GM10266 (cell line): Measurements from ENCODE around the gene C22orf31.
"Not testable (repeated sequence)": the region's sequence is repeated elsewhere in the genome, so short reads cannot be mapped to it uniquely, and the experiment has no call there.

Source experiments
- DNase-seq: peaks from one replicate; pipeline ENCODE4 v3.0.0; 2012; ENCODE audit errors: extremely low spot score
- TF ChIP-seq, protein P1 (sequence below): IDR thresholded peaks from 2 replicates; pipeline ENCODE4 v1.5.1; 2012; ENCODE audit warnings: mild to moderate bottlenecking, low read depth; ENCODE audit not compliant: control insufficient read depth, insufficient read depth; ENCODE audit errors: missing control alignments

The C22orf31 gene

DNA sequence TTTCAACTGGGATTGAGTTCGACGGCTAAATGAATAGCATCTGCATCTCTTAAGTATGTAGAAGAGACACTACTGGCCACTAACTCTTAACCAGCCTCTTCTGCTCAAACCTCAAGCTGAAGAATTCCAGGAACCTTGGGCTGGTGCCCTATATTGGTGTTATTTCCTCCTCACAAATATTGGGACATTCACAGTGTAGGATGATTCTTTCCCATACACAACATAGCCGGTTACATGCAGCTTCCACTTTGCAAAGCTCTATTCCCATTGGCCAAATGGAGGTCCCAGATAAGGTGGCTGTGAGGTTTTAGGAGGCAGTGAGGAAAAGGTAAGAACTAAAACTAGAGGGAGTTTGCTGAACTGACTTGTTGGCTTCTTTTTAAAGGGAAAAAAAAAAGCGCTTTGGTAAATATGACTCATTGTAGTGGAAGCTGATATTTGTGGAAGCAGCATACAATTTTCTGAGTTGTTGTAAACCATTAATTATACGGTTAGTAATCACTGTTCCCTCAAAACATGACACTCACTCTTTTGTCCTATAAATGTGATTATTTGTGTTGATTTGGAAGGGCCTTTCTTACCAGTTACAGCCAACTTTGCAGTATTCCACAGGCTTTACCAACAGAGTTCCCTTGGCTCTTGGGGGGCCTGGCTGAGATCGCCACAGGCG is 17.6 kb downstream of the C22orf31 start:
- TF ChIP-seq, protein P1, sequence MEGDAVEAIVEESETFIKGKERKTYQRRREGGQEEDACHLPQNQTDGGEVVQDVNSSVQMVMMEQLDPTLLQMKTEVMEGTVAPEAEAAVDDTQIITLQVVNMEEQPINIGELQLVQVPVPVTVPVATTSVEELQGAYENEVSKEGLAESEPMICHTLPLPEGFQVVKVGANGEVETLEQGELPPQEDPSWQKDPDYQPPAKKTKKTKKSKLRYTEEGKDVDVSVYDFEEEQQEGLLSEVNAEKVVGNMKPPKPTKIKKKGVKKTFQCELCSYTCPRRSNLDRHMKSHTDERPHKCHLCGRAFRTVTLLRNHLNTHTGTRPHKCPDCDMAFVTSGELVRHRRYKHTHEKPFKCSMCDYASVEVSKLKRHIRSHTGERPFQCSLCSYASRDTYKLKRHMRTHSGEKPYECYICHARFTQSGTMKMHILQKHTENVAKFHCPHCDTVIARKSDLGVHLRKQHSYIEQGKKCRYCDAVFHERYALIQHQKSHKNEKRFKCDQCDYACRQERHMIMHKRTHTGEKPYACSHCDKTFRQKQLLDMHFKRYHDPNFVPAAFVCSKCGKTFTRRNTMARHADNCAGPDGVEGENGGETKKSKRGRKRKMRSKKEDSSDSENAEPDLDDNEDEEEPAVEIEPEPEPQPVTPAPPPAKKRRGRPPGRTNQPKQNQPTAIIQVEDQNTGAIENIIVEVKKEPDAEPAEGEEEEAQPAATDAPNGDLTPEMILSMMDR, result no peak
- DNase-seq, result no peak

- TF ChIP-seq, protein P1, result no peak
- DNase-seq, result no peak
Observed at GRCh38 chr22:29041408-29041807, 20.2 kb downstream of the C22orf31 start.

DNA sequence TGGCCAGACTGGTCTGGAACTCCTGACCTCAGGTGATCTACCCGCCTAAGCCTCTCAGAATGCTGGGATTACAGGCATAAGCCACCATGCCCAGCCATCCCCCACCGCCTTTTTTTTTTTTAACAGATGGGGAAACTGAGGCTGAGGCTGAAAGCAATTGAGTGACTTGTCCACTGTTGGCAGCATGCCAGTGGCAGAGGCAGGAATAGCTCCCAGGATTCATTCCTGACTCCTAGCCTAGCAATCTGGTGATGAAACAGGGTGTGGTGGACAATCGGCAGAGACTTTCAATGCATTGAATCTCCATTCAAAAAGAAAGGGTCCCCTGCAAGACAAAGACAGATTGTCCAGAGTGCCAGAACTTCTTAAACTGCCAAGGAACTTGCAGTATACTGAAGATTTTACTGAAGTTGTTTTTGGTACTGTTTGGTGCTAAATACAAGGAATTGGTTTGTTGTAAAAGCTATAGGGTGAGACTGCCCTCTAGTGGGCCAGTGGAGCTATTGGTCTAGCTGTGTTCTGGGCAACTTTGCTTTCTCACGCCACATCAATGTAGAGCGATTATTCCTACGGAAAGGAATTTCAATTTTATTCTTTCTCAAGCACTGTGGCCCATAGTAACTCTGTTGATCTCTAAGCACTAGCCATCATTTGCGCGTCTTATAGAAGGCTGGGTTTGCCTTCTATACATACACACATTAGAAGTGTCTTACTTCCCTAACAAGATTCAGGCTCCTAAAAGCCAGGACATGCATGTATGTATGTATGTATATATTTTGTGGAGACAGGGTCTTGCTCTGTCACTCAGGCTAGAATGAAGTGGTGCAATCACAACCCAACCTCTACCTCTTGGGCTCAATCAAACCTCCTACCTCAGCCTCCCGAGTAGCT is 21.0 kb downstream of the C22orf31 start:
- DNase-seq, result peak; percentile 76
- TF ChIP-seq, protein P1, result peak; percentile 95

DNA sequence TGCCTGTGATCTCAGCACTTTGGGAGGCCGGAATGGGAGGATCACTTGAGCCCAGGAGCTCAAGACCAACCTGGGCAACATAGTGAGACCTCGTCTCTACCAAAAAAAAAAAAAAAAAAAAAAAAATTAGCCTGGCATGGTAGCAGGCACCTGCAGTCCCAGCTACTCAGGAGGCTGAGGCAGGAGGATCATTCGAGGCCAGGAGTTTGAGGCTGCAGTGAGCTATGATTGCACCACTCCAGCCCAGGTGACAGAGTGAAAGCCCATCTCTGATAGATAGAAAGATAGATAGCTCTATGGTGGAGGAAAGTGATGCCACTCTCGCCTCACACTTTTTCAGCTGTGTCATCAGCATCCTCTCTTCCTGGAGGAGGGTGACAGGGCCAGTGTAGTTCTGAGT is 21.9 kb downstream of the C22orf31 start:
- DNase-seq, result not testable (repeated sequence)

GRCh38 chr22:29039148-29039547 is 22.5 kb downstream of the C22orf31 start:
- TF ChIP-seq, protein P1, result no peak
- no peak for DNase-seq

GRCh38 chr22:29037340-29037932 is 24.2 kb downstream of the C22orf31 start:
- DNase-seq, result no peak

GRCh38 chr22:29032584-29032983 is 29.0 kb downstream of the C22orf31 start:
- TF ChIP-seq, protein P1, result no peak
- DNase-seq, result no peak

More at GRCh38 chr22:29037340-29037932, 24.2 kb downstream of the C22orf31 start:
- TF ChIP-seq, protein P1, result no peak
